ENCODE measurements around the gene UQCC2. TPM values are rescaled to one million over a fixed set of nuclear protein-coding genes. Genes with fewer than 3 reads are reported as not detected.

Gene UQCC2
- total RNA-seq, 6 experiments from 2014 or later = 109 to 167 (median 140) TPM

- no peak for TF ChIP-seq CTCF (IDR thresholded peaks at IDR 0.05)
- no peaks in the 10 kb centered on the region; the same call in 1 of the 2 replicates for H3K27me3 Mint-ChIP-seq (ENCODE audit: insufficient read depth)
- no peaks in the 10 kb centered on the region for H3K9me3 Mint-ChIP-seq
- H3K4me3 Mint-ChIP-seq = no peak overlapping the region
- DNase-seq = no peak
- H3K4me1 Mint-ChIP-seq (ENCODE audit: low read depth) = no peaks in the 10 kb centered on the region
- H3K27ac Mint-ChIP-seq = no peak overlapping the region
- H3K36me3 Mint-ChIP-seq (ENCODE audit: low read depth) = no peaks in the 10 kb centered on the region; the same call in 1 of the 2 replicates
Observed at GRCh38 chr6:33661106-33661838, 50.2 kb downstream of the UQCC2 start.

- no peaks in the 10 kb centered on the region; the same call in 1 of the 2 replicates for H3K36me3 Mint-ChIP-seq (ENCODE audit: low read depth)
- peaks cover under 1% of the 10 kb centered on the region; the same call in 1 of the 2 replicates for H3K27me3 Mint-ChIP-seq (ENCODE audit: insufficient read depth)
- DNase-seq = no peak
- H3K9me3 Mint-ChIP-seq = no peaks in the 10 kb centered on the region
- H3K4me1 Mint-ChIP-seq (ENCODE audit: low read depth) = peaks cover 2% of the 10 kb centered on the region
- TF ChIP-seq CTCF (IDR thresholded peaks at IDR 0.05) = no peak
- H3K4me3 Mint-ChIP-seq = no peak overlapping the region
- H3K27ac Mint-ChIP-seq = no peak overlapping the region
Observed at GRCh38 chr6:33659986-33660385, 51.5 kb downstream of the UQCC2 start.

- H3K4me1 Mint-ChIP-seq (ENCODE audit: low read depth) = peaks cover 9% of the 10 kb centered on the region
- no peaks in the 10 kb centered on the region; the same call in 1 of the 2 replicates for H3K36me3 Mint-ChIP-seq (ENCODE audit: low read depth)
- no peaks in the 10 kb centered on the region for H3K9me3 Mint-ChIP-seq
- H3K27me3 Mint-ChIP-seq (ENCODE audit: insufficient read depth) = peaks cover 2% of the 10 kb centered on the region; the same call in 1 of the 2 replicates
- H3K4me3 Mint-ChIP-seq = no peak overlapping the region
- no peak for TF ChIP-seq CTCF (IDR thresholded peaks at IDR 0.05)
- no peak overlapping the region for H3K27ac Mint-ChIP-seq
- DNase-seq = no peak
Observed at GRCh38 chr6:33658982-33659689, 52.4 kb downstream of the UQCC2 start.

- Mint-ChIP-seq H3K27me3 (ENCODE audit: insufficient read depth) (peaks cover 2% of the 10 kb centered on the region; the same call in 1 of the 2 replicates), H3K36me3 (ENCODE audit: low read depth) (no peaks in the 10 kb centered on the region; the same call in 1 of the 2 replicates), H3K27ac (no peak overlapping the region), H3K4me1 (ENCODE audit: low read depth) (peaks cover 9% of the 10 kb centered on the region), H3K4me3 (no peak overlapping the region), H3K9me3 (no peaks in the 10 kb centered on the region)
- DNase-seq = no peak
- TF ChIP-seq CTCF (IDR thresholded peaks at IDR 0.05) = no peak
Observed at GRCh38 chr6:33656844-33657243, 54.7 kb downstream of the UQCC2 start.

- H3K36me3 Mint-ChIP-seq (ENCODE audit: low read depth) = no peaks in the 10 kb centered on the region; the same call in 1 of the 2 replicates
- DNase-seq = no peak
Observed at GRCh38 chr6:33654831-33655554, 56.5 kb downstream of the UQCC2 start.

More at GRCh38 chr6:33654831-33655554, 56.5 kb downstream of the UQCC2 start:
- Mint-ChIP-seq H3K4me3 (no peak overlapping the region), H3K27me3 (ENCODE audit: insufficient read depth) (peaks cover 2% of the 10 kb centered on the region), H3K9me3 (no peaks in the 10 kb centered on the region), H3K27ac (no peak overlapping the region), H3K4me1 (ENCODE audit: low read depth) (peaks cover 9% of the 10 kb centered on the region)
- no peak for TF ChIP-seq CTCF (IDR thresholded peaks at IDR 0.05)
